T47D (cell line): ENCODE data around the gene SMIM17.

Experiments used
- DNase-seq, 2 experiments: peaks; one replicate each; pipeline versions ENCODE4 v3.0.0 to v3.0.0-alpha.2; 2011 to 2012; ENCODE audit warnings: low read depth in 1 of 2, low spot score in 1 of 2
- JUND ChIP-seq: IDR thresholded peaks from 2 replicates; pipeline ENCODE4 v1.6.1; 2012; ENCODE audit warnings: low read depth
- in situ Hi-C: cut with HindIII; loops from 2 replicates; pipeline ENCODE4 v1.10.0; 2016; ENCODE audit warnings: low sequenced_read_pairs, low pct_unique_long_range_greater_than_20kb

Gene SMIM17

GRCh38 chr19:56642711-56643459, at the start of gene SMIM17:
Gene SMIM17, plus strand, starts transcription at chr19:56643159. Its CDS starts 2,509 bp downstream, at chr19:56645668.
- no peak for DNase-seq
- TF ChIP-seq JUND, result no peak
- in situ Hi-C loops, result no loop called here

- in situ Hi-C loops, result no loop called here
- DNase-seq, result no peak
Observed at GRCh38 chr19:56594446-56594782, 48.5 kb upstream of the SMIM17 start.

GRCh38 chr19:56594783-56595547, 48.0 kb upstream of the SMIM17 start, which contains the start of gene ZNF71:
Gene ZNF71, plus strand, starts transcription at chr19:56595302. Its CDS starts 6,257 bp downstream, at chr19:56601559.
- no peak for TF ChIP-seq JUND
- peak; percentile 86 to 87 for DNase-seq
- in situ Hi-C loops, result no loop called here

More at GRCh38 chr19:56594446-56594782, 48.5 kb upstream of the SMIM17 start:
- no peak for TF ChIP-seq JUND

GRCh38 chr19:56595548-56595899, 47.4 kb upstream of the SMIM17 start:
- no peak for TF ChIP-seq JUND
- peak in 1 of 2 experiments; percentile 5 for DNase-seq
- in situ Hi-C loops, result no loop called here

- DNase-seq, result no peak
- in situ Hi-C loops, result no loop called here
- no peak for TF ChIP-seq JUND
Observed at GRCh38 chr19:56596676-56597075, 46.3 kb upstream of the SMIM17 start.

GRCh38 chr19:56597696-56598095, 45.3 kb upstream of the SMIM17 start:
- in situ Hi-C loops, result no loop called here
- TF ChIP-seq JUND, result no peak
- DNase-seq, result no peak

GRCh38 chr19:56601375-56601774, 41.6 kb upstream of the SMIM17 start:
- no peak for TF ChIP-seq JUND
- no peak for DNase-seq
- in situ Hi-C loops, result no loop called here

- in situ Hi-C loops, result no loop called here
- TF ChIP-seq JUND, result no peak
- no peak for DNase-seq
Observed at GRCh38 chr19:56603829-56604228, 39.1 kb upstream of the SMIM17 start.

GRCh38 chr19:56608274-56608964, 34.5 kb upstream of the SMIM17 start:
- in situ Hi-C loops, result no loop called here
- DNase-seq, result no peak
- TF ChIP-seq JUND, result no peak

GRCh38 chr19:56611288-56611687, 31.7 kb upstream of the SMIM17 start:
- TF ChIP-seq JUND, result no peak
- in situ Hi-C loops, result no loop called here
- DNase-seq, result no peak

GRCh38 chr19:56612737-56613136, 30.2 kb upstream of the SMIM17 start:
- in situ Hi-C loops, result no loop called here
- DNase-seq, result no peak
- TF ChIP-seq JUND, result no peak

- TF ChIP-seq JUND, result no peak
- no peak for DNase-seq
- in situ Hi-C loops, result no loop called here
Observed at GRCh38 chr19:56613639-56614038, 29.3 kb upstream of the SMIM17 start.

GRCh38 chr19:56617531-56617930, 25.4 kb upstream of the SMIM17 start:
- no peak for DNase-seq
- in situ Hi-C loops, result no loop called here
- TF ChIP-seq JUND, result no peak
